Prostate gland (tissue), 2 donors: ENCODE results near the gene SHISA5.
"Not testable (repeated sequence)": the region's sequence is repeated elsewhere in the genome, so short reads cannot be mapped to it uniquely, and the experiment has no call there.

Experiments
- POLR2A ChIP-seq: fragments of 450-650 bp; IDR thresholded peaks from one replicate; pipeline ENCODE4 v1.6.1; 2016; ENCODE audit warnings: antibody characterized with exemption, mild to moderate bottlenecking
- POLR2AphosphoS5 ChIP-seq: sonication (generic); formaldehyde crosslinking; IDR thresholded peaks from one replicate; pipeline ENCODE4 v1.6.1; 2017; ENCODE audit warnings: antibody characterized with exemption
- TF ChIP-seq, protein P1 (sequence below), 4 experiments: fragments of 200-600 bp in 2 of 4; fragments of 450-650 bp in 2 of 4; sonication (generic) in 2 of 4; IDR thresholded peaks; 1 replicate in 3 of 4; 2 replicates in 1 of 4; pipeline ENCODE4 v1.5.1; 2016 to 2019; ENCODE audit warnings: antibody characterized with exemption in 4 of 4, mild to moderate bottlenecking in 2 of 4, moderate library complexity in 2 of 4

DNA sequence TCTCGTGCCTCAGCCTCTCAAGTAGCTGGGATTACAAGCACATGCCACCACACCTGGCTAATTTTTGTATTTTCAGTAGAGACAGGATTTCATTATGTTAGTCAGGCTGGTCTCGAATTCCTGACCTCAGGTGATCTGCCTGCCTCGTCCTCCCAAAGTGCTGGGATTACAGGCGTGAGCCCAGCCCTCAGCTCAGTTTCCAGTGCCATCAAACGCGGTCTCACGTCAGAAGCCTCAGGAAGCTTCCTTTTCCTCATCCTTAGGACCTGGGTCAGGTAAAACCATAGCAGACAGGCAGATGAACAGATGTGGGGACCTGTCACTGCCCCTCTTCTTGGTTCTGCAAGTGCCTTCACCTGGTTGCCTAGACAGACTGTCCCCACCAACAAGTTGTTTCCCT is 47.7 kb upstream of the SHISA5 start:
- TF ChIP-seq, protein P1, sequence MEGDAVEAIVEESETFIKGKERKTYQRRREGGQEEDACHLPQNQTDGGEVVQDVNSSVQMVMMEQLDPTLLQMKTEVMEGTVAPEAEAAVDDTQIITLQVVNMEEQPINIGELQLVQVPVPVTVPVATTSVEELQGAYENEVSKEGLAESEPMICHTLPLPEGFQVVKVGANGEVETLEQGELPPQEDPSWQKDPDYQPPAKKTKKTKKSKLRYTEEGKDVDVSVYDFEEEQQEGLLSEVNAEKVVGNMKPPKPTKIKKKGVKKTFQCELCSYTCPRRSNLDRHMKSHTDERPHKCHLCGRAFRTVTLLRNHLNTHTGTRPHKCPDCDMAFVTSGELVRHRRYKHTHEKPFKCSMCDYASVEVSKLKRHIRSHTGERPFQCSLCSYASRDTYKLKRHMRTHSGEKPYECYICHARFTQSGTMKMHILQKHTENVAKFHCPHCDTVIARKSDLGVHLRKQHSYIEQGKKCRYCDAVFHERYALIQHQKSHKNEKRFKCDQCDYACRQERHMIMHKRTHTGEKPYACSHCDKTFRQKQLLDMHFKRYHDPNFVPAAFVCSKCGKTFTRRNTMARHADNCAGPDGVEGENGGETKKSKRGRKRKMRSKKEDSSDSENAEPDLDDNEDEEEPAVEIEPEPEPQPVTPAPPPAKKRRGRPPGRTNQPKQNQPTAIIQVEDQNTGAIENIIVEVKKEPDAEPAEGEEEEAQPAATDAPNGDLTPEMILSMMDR (IDR thresholded peaks at IDR 0.05) = not testable (repeated sequence)
- TF ChIP-seq POLR2A, POLR2AphosphoS5: not testable (repeated sequence)
